ENCODE results near the gene SNRPA. TPM values are rescaled to one million over a fixed set of nuclear protein-coding genes. Genes with fewer than 3 reads are reported as not detected.

Gene SNRPA
- total and polyA plus RNA-seq, 2 donors (not counting 1 experiment from before 2014, with no cell fraction given) = 92.0 to 147 TPM

DNA sequence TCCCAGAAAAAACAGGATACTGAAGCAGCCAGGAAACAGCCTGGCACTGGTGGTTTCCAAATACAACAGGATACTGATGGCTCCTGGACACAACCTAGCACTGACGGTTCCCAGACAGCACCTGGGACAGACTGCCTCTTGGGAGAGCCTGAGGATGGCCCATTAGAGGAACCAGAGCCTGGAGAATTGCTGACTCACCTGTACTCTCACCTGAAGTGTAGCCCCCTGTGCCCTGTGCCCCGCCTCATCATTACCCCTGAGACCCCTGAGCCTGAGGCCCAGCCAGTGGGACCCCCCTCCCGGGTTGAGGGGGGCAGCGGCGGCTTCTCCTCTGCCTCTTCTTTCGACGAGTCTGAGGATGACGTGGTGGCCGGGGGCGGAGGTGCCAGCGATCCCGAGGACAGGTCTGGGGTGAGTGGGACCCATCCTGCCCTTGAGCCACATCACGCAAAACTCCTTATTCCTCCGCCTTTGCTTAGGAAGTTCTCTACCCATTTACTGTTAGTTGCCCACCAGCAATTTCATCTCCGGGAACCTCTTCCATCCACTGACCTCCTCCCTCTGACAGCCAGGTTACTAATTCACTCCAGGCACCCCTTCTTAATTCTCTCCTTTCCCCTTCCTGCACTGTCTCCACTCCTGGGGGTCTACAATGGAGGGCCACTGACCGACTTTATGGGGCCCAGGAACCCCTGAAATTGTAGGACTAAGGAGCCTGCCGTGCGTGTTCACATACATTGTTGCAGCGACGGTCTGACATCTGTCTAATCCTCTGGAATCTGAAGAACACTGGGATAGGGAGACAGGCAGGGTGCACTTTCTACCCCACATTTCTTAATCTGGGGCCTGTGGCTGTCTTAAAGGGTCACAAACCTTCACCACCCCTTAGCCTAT, 32.9 kb upstream of the SNRPA start:
- H4K20me1 ChIP-seq (ENCODE audit: control insufficient read depth, insufficient read depth, low read length, poor library complexity, severe bottlenecking) = peaks cover 10% of the 10 kb centered on the region
- peaks cover 69% of the 10 kb centered on the region for H3K4me1 Mint-ChIP-seq
- peaks cover 0 to 5% of the 10 kb centered on the region in 2 experiments for H3K36me3 ChIP-seq (replicated peaks in 1 of 2; ENCODE audit: control extremely low read depth in 1 of 2, control insufficient read depth in 1 of 2, extremely low read depth in 1 of 2, insufficient read depth in 2 of 2, low read length in 1 of 2)
- H3K9me3 ChIP-seq (ENCODE audit: control extremely low read depth in 1 of 3, control insufficient read depth in 2 of 3, insufficient read depth in 1 of 3, low read length in 2 of 3) = no peaks in the 10 kb centered on the region
- 77% methylated on average over 20 of the region's 20 CpGs for whole genome bisulfite sequencing (ENCODE audit: insufficient coverage)
- H3K27ac Mint-ChIP-seq = peak overlapping the region; percentile 57
- TF ChIP-seq, protein P1, sequence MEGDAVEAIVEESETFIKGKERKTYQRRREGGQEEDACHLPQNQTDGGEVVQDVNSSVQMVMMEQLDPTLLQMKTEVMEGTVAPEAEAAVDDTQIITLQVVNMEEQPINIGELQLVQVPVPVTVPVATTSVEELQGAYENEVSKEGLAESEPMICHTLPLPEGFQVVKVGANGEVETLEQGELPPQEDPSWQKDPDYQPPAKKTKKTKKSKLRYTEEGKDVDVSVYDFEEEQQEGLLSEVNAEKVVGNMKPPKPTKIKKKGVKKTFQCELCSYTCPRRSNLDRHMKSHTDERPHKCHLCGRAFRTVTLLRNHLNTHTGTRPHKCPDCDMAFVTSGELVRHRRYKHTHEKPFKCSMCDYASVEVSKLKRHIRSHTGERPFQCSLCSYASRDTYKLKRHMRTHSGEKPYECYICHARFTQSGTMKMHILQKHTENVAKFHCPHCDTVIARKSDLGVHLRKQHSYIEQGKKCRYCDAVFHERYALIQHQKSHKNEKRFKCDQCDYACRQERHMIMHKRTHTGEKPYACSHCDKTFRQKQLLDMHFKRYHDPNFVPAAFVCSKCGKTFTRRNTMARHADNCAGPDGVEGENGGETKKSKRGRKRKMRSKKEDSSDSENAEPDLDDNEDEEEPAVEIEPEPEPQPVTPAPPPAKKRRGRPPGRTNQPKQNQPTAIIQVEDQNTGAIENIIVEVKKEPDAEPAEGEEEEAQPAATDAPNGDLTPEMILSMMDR (IDR thresholded peaks at IDR 0.05) = no peak
- TF ChIP-seq EZH2 (IDR thresholded peaks at IDR 0.05; ENCODE audit: borderline replicate concordance, insufficient read depth, low read depth, low read length, poor library complexity, severe bottlenecking) = no peak
- peak; percentile 33 for DNase-seq
- CTCF ChIA-PET = interaction anchor here (1.3 to 2.0 kb wide), 5 partner anchors 12 to 101 kb away, joined by 3 to 9 read pairs (median 5); partner anchors contain the start of genes ACTMAP and SNRPA
- peak overlapping the region; percentile 90 for H3K9ac ChIP-seq (ENCODE audit: low read length)
- peak overlapping the region; percentile 86 for H2AFZ ChIP-seq (ENCODE audit: insufficient read depth, low read depth, low read length, poor library complexity, severe bottlenecking)
- H3K4me1 ChIP-seq (ENCODE audit: control insufficient read depth in 2 of 2, insufficient read depth in 2 of 2, low read length in 2 of 2) = peaks cover 47 to 64% of the 10 kb centered on the region in 2 donors
- peak overlapping the region; percentile 90 for H3K4me2 ChIP-seq (replicated peaks; ENCODE audit: low read depth, low read length, poor library complexity, severe bottlenecking)
- ATAC-seq (ENCODE audit: low read depth) = no peak
- H3K27me3 Mint-ChIP-seq = no peaks in the 10 kb centered on the region
- intact Hi-C loops (cut with micrococcal nuclease) = loop anchor here (1.0 to 10.0 kb wide), 3 partner anchors 55 to 679 kb away; partner anchors contain the start of genes BCKDHA and EXOSC5
- peak overlapping the region; percentile 79 to 90 (median 83) for H3K4me3 ChIP-seq (ENCODE audit: control extremely low read depth in 1 of 5, extremely low read depth in 1 of 5, insufficient read depth in 1 of 5, low read depth in 2 of 5, low read length in 4 of 5)
- H3K4me3 Mint-ChIP-seq = peak overlapping the region; percentile 87
- no peaks in the 10 kb centered on the region for H3K27me3 ChIP-seq (replicated peaks in 1 of 4; ENCODE audit: control extremely low read depth in 1 of 4, control insufficient read depth in 3 of 4, insufficient read depth in 4 of 4, low read length in 3 of 4)
- POLR2A ChIA-PET = interaction anchor here (1.4 to 2.0 kb wide), 3 partner anchors 32 to 83 kb away, joined by 3 to 15 read pairs (median 7); partner anchors contain the start of genes ACTMAP, RAB4B and SNRPA
- H3K9me3 Mint-ChIP-seq (ENCODE audit: insufficient read depth) = no peaks in the 10 kb centered on the region
- H3K79me2 ChIP-seq (ENCODE audit: control insufficient read depth, insufficient read depth, low read length) = peaks cover 73% of the 10 kb centered on the region
- H3K27ac ChIP-seq (ENCODE audit: low read length in 2 of 2) = peak overlapping the region in 1 of 2 donors; percentile 90

Data from B cell (primary cell).